HepG2 (cell line): Measurements from ENCODE around the gene ZC3H18. TPM values are rescaled to one million over a fixed set of nuclear protein-coding genes. Genes with fewer than 3 reads are reported as not detected.

ENCODE experiments used
- BCL3 ChIP-seq: sonication (generic); formaldehyde crosslinking; IDR thresholded peaks from 2 replicates; pipeline ENCODE4 v1.5.1; 2020; ENCODE audit warnings: mild to moderate bottlenecking, missing genetic modification reagents, moderate library complexity
- CEBPG ChIP-seq: IDR thresholded peaks from 2 replicates; pipeline ENCODE4 v1.6.1; 2016
- CREB1 ChIP-seq, 2 experiments: fragments of 450-650 bp in 1 of 2; IDR thresholded peaks; 2 replicates each; pipeline ENCODE4 v1.6.1; 2016 to 2017; ENCODE audit warnings: control low read depth in 1 of 2, mild to moderate bottlenecking in 1 of 2, missing compliant biosample characterization in 1 of 2, missing genetic modification characterization in 1 of 2
- ETV6 ChIP-seq: sonication (generic); formaldehyde crosslinking; conservative IDR thresholded peaks from 2 replicates; pipeline ENCODE4 v1.4.0; 2020; ENCODE audit warnings: missing genetic modification reagents
- GATAD1 ChIP-seq: IDR thresholded peaks from 2 replicates; pipeline ENCODE4 v1.6.1; 2016; ENCODE audit warnings: missing genetic modification reagents, missing compliant biosample characterization
- HBP1 ChIP-seq: IDR thresholded peaks from 2 replicates; pipeline ENCODE4 v1.6.1; 2016; ENCODE audit warnings: low read depth, control low read depth
- HNRNPLL ChIP-seq: fragments of 200-400 bp; formaldehyde crosslinking; IDR thresholded peaks from 2 replicates; pipeline ENCODE4 v1.6.1; 2017; ENCODE audit warnings: mild to moderate bottlenecking, low read depth, low read length; ENCODE audit not compliant: poor library complexity, severe bottlenecking
- KMT2A ChIP-seq: sonication (generic); formaldehyde crosslinking; IDR thresholded peaks from 2 replicates; pipeline ENCODE4 v1.4.0; 2020; ENCODE audit warnings: missing genetic modification reagents
- KMT2B ChIP-seq: IDR thresholded peaks from 2 replicates; pipeline ENCODE4 v1.6.1; 2016; ENCODE audit warnings: missing genetic modification reagents, missing compliant biosample characterization
- MAFK ChIP-seq, 2 experiments: IDR thresholded peaks in 1 of 2; conservative IDR thresholded peaks in 1 of 2; 2 replicates each; pipeline ENCODE4 v1.6.1; 2011; ENCODE audit warnings: improper control_type of control experiment in 2 of 2, low read length in 2 of 2
- MYPOP ChIP-seq: sonication (generic); formaldehyde crosslinking; IDR thresholded peaks from 2 replicates; pipeline ENCODE4 v1.8.1; 2023; ENCODE audit warnings: mild to moderate bottlenecking, moderate library complexity, missing genetic modification reagents
- NCOA5 ChIP-seq: sonication (generic); formaldehyde crosslinking; IDR thresholded peaks from 2 replicates; pipeline ENCODE4 v1.4.0; 2020; ENCODE audit warnings: missing genetic modification reagents
- NFYC ChIP-seq: IDR thresholded peaks from 2 replicates; pipeline ENCODE4 v1.6.1; 2016; ENCODE audit warnings: missing genetic modification reagents, missing compliant biosample characterization
- POGK ChIP-seq: sonication (generic); formaldehyde crosslinking; conservative IDR thresholded peaks from 2 replicates; pipeline ENCODE4 v1.8.0; 2022; ENCODE audit warnings: mild to moderate bottlenecking, moderate library complexity, missing genetic modification reagents
- PRPF4 ChIP-seq: fragments of 200-400 bp; formaldehyde crosslinking; IDR thresholded peaks from 2 replicates; pipeline ENCODE4 v1.6.1; 2016; ENCODE audit warnings: low read length, low read depth; ENCODE audit not compliant: poor library complexity, severe bottlenecking
- USF2 ChIP-seq, 2 experiments: sonication (generic) in 1 of 2; formaldehyde crosslinking in 1 of 2; IDR thresholded peaks; 2 replicates each; pipeline versions ENCODE4 v1.5.1 to v1.6.1; 2011 to 2020; ENCODE audit warnings: borderline replicate concordance in 1 of 2, low read depth in 1 of 2, low read length in 1 of 2, mild to moderate bottlenecking in 1 of 2, missing genetic modification reagents in 1 of 2, moderate library complexity in 1 of 2
- ZBTB38 ChIP-seq: sonication (generic); formaldehyde crosslinking; IDR thresholded peaks from 2 replicates; pipeline ENCODE4 v1.5.1; 2020; ENCODE audit warnings: mild to moderate bottlenecking, missing genetic modification reagents
- ZFAT ChIP-seq: sonication (generic); formaldehyde crosslinking; conservative IDR thresholded peaks from 2 replicates; pipeline ENCODE4 v1.8.1; 2023; ENCODE audit warnings: missing genetic modification reagents, inconsistent platforms
- ZFP37 ChIP-seq: sonication (generic); formaldehyde crosslinking; IDR thresholded peaks from 2 replicates; pipeline ENCODE4 v1.4.0; 2020; ENCODE audit warnings: missing genetic modification reagents, borderline replicate concordance
- ZNF180 ChIP-seq: sonication (generic); formaldehyde crosslinking; IDR thresholded peaks from 2 replicates; pipeline ENCODE4 v1.4.0; 2020; ENCODE audit warnings: low read depth, missing genetic modification reagents, borderline replicate concordance
- ZNF33A ChIP-seq: sonication (generic); formaldehyde crosslinking; IDR thresholded peaks from 2 replicates; pipeline ENCODE4 v1.5.1; 2020; ENCODE audit warnings: missing genetic modification reagents, mild to moderate bottlenecking, moderate library complexity, borderline replicate concordance
- ZNF569 ChIP-seq: sonication (generic); formaldehyde crosslinking; IDR thresholded peaks from 2 replicates; pipeline ENCODE4 v1.5.0; 2020; ENCODE audit warnings: mild to moderate bottlenecking, missing genetic modification reagents, moderate library complexity, borderline replicate concordance
- ZNF883 ChIP-seq: sonication (generic); formaldehyde crosslinking; IDR thresholded peaks from 2 replicates; pipeline ENCODE4 v1.5.1; 2020; ENCODE audit warnings: mild to moderate bottlenecking, missing genetic modification reagents; ENCODE audit errors: not compliant biosample characterization
- polyA plus RNA-seq, 8 experiments: library from polyadenylated mRNA; depleted of rRNA in 3 of 8; stranded (reverse) in 7 of 8; unstranded in 1 of 8; fragments of >200 nt; fragmentation: Illumina TruSeq in 4 of 8; extraction: Trizol in 4 of 8; gene quantifications; 2 replicates each; pipeline versions ENCODE4 v1.2.1 to v1.2.3, GENCODE V29; 2011 to 2016; ENCODE audit warnings: low read depth in 4 of 8, missing spikeins in 1 of 8, mixed read lengths in 1 of 8; ENCODE audit not compliant: insufficient read depth in 1 of 8
- total RNA-seq, 5 experiments: library from RNA; depleted of rRNA; stranded (reverse); fragments of >200 nt; fragmentation: Illumina TruSeq; extraction: Trizol; gene quantifications; 2 replicates each; pipeline ENCODE4 v1.2.3, GENCODE V29; 2016; ENCODE audit warnings: low read depth in 1 of 5

ZC3H18 gene
- total and polyA plus RNA-seq, 2 of the 13 experiments (the other 11 are each of a cell fraction or from before 2014, with no cell fraction given), result 11.2 to 27.4 TPM

GRCh38 chr16:88633684-88634140 lies 63.5 kb downstream of the ZC3H18 start (continued):
- TF ChIP-seq HNRNPLL (peak; percentile 12), CREB1 (IDR thresholded peaks at IDR 0.05) (no peak), CREB1 (CRISPR knock-in tag; IDR thresholded peaks at IDR 0.05) (no peak), USF2 (IDR thresholded peaks at IDR 0.05; ENCODE audit: low read depth, low read length) (no peak), USF2 (CRISPR knock-in tag; IDR thresholded peaks at IDR 0.05; ENCODE audit: borderline replicate concordance) (no peak), MYPOP (no peak), HBP1 (CRISPR knock-in tag) (no peak), KMT2B (CRISPR knock-in tag) (no peak), POGK (CRISPR knock-in tag) (no peak), ZNF33A (no peak), MAFK (conservative IDR thresholded peaks at IDR 0.05 in 1 of 2, IDR thresholded peaks at IDR 0.05 in 1 of 2; ENCODE audit: low read length in 2 of 2) (no peak), ZNF883 (CRISPR knock-in tag) (peak; percentile 9), ZNF569 (no peak), PRPF4 (peak; percentile 15), ZFAT (no peak), BCL3 (CRISPR knock-in tag) (no peak), KMT2A (CRISPR knock-in tag) (no peak), CEBPG (CRISPR knock-in tag) (no peak), NFYC (no peak), ZFP37 (CRISPR knock-in tag) (no peak), NCOA5 (CRISPR knock-in tag) (no peak), ZNF180 (CRISPR knock-in tag) (no peak), ZBTB38 (peak; percentile 99), ETV6 (CRISPR knock-in tag) (no peak), GATAD1 (no peak)
